Rectal smooth muscle tissue (tissue), 1 donor: Measurements from ENCODE around the gene ITSN1.
A peak's percentile ranks its signal among the peaks of the same experiment; 100 is the strongest.

Experiments
- H3K27ac ChIP-seq: one replicate; pipeline ENCODE4 v1.7.0; 2013; ENCODE audit warnings: low read depth, low read length, inconsistent platforms
- H3K27me3 ChIP-seq: one replicate; pipeline ENCODE4 v1.7.0; 2013; ENCODE audit warnings: low read length; ENCODE audit not compliant: control insufficient read depth, insufficient read depth
- H3K36me3 ChIP-seq: one replicate; pipeline ENCODE4 v1.7.0; 2013; ENCODE audit warnings: low read length; ENCODE audit not compliant: control insufficient read depth, insufficient read depth
- H3K4me1 ChIP-seq: one replicate; pipeline ENCODE4 v1.7.0; 2013; ENCODE audit warnings: low read length; ENCODE audit not compliant: control insufficient read depth, insufficient read depth
- H3K4me3 ChIP-seq: one replicate; pipeline ENCODE4 v1.7.0; 2013; ENCODE audit warnings: low read length
- H3K9ac ChIP-seq: one replicate; pipeline ENCODE4 v1.7.0; 2013; ENCODE audit warnings: low read length

Gene ITSN1

GRCh38 chr21:33799378-33800090 is 157.2 kb downstream of the ITSN1 start:
- Histone ChIP-seq H3K9ac (no peak overlapping the region), H3K27me3 (no peaks in the 10 kb centered on the region), H3K4me1 (peaks cover 8% of the 10 kb centered on the region), H3K36me3 (peaks cover 3% of the 10 kb centered on the region), H3K27ac (no peak overlapping the region), H3K4me3 (no peak overlapping the region)

- no peak overlapping the region for H3K4me3 ChIP-seq
- no peak overlapping the region for H3K27ac ChIP-seq
- peaks cover 3% of the 10 kb centered on the region for H3K36me3 ChIP-seq
- H3K9ac ChIP-seq = no peak overlapping the region
- peaks cover 8% of the 10 kb centered on the region for H3K4me1 ChIP-seq
- H3K27me3 ChIP-seq = no peaks in the 10 kb centered on the region
Measured at GRCh38 chr21:33800753-33801423, 158.6 kb downstream of the ITSN1 start.

GRCh38 chr21:33801424-33802405 is 159.4 kb downstream of the ITSN1 start:
- Histone ChIP-seq H3K4me1 (peaks cover 8% of the 10 kb centered on the region), H3K9ac (no peak overlapping the region), H3K27me3 (no peaks in the 10 kb centered on the region), H3K4me3 (no peak overlapping the region), H3K36me3 (peaks cover 3% of the 10 kb centered on the region), H3K27ac (peak overlapping the region; percentile 59)

GRCh38 chr21:33802481-33802880 is 160.2 kb downstream of the ITSN1 start:
- peaks cover 8% of the 10 kb centered on the region for H3K4me1 ChIP-seq
- H3K27ac ChIP-seq = peak overlapping the region; percentile 59
- no peaks in the 10 kb centered on the region for H3K27me3 ChIP-seq
- H3K9ac ChIP-seq = no peak overlapping the region
- no peak overlapping the region for H3K4me3 ChIP-seq
- no peaks in the 10 kb centered on the region for H3K36me3 ChIP-seq

DNA sequence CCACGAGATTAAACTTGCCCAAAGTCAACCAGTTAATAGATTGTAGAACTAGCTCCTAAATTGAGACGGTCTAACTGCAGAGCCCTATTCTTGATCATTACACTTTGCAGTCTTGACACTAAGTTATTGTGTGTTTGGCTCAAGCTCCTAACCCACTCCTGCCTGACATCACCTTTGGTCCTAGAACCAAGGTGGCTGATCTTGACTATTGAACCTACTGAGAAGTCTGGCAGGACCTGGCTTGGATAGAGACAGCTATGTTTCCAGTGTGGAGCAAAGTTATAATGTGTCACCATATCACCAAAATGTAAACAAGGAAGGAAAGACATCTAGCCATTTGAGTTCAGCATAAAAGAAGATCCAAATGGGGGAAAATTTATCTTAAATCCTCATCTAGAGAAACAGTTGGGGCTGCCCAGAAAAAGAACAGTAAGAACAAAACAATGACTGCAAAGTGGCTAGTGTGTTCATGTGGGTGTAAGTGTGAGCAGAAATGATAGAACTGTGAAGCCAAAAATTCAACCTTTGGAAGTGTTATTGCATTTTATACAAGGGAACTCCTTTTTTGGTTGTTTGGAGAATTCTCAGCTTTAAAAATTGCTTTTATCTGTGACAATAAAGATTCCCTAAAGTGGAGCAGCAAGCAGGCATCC is 166.5 kb downstream of the ITSN1 start:
- H3K9ac ChIP-seq = no peak overlapping the region
- peaks cover 14% of the 10 kb centered on the region for H3K4me1 ChIP-seq
- no peaks in the 10 kb centered on the region for H3K27me3 ChIP-seq
- H3K36me3 ChIP-seq = no peaks in the 10 kb centered on the region
- H3K27ac ChIP-seq = no peak overlapping the region
- no peak overlapping the region for H3K4me3 ChIP-seq

- H3K4me1 ChIP-seq = peaks cover 14% of the 10 kb centered on the region
- peak overlapping the region; percentile 8 for H3K4me3 ChIP-seq
- no peak overlapping the region for H3K9ac ChIP-seq
- no peak overlapping the region for H3K27ac ChIP-seq
- H3K36me3 ChIP-seq = peaks cover 14% of the 10 kb centered on the region
- H3K27me3 ChIP-seq = no peaks in the 10 kb centered on the region
Measured at GRCh38 chr21:33810766-33811165, 168.5 kb downstream of the ITSN1 start.

DNA sequence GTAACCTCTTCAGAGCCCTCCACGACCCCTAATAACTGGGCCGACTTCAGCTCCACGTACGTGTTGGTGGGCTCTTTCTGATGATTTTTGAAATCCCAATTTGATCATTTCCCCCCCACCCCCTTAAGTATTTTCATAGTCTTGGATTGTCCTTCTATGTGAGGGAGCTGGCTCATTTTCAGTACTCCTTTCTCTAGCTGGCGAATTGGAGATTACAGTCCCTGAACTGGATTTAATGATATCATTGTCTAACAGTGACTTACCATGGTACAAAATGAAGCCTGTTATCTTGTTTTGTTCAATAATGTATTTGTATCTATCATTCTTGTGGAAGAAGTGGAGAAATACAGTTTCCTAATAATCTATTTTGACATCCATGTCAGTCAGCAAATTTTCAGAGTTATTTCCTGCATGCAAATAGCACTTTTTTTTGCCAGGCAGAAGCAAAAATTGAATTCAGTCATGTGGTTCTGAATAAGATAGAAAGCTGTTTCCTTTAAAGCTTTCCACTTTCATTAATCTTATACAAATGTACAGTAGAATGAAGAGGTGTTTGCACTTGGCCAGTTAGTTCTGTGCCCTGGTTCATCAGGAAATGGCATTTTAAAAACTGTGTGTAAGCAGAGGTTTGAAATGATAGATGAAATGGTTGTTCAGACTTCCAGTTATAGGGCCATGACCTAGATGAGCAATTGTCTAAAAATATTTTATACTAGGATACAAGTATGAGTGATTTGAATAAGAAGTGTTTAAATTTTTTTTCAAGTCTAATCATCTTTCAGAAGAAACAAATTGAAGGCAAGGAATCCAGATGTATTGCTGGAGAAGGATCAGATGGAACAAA is 169.1 kb downstream of the ITSN1 start:
- no peak overlapping the region for H3K9ac ChIP-seq
- H3K27me3 ChIP-seq = no peaks in the 10 kb centered on the region
- peak overlapping the region; percentile 8 for H3K4me3 ChIP-seq
- H3K36me3 ChIP-seq = peaks cover 14% of the 10 kb centered on the region
- H3K4me1 ChIP-seq = peaks cover 14% of the 10 kb centered on the region
- H3K27ac ChIP-seq = no peak overlapping the region

DNA sequence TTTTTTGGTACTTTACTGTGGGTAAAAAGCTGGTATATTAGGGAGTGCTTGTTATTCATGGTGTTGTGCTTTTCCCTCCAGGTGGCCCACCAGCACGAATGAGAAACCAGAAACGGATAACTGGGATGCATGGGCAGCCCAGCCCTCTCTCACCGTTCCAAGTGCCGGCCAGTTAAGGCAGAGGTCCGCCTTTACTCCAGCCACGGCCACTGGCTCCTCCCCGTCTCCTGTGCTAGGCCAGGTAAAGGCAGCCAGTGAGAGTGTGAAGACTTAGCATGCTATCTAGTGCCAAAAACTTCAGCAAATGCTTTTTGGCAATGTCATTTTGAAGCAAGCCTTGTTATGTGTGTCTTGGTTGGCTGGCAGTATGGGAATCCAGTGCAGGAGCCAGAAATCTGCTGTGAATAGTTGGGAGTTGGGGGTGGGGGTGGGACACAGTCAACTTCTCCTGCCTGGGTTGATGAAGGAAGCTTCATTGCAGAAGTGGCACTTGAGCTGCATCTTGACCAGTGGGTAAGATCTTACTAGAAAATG is 171.6 kb downstream of the ITSN1 start:
- H3K9ac ChIP-seq = no peak overlapping the region
- no peaks in the 10 kb centered on the region for H3K27me3 ChIP-seq
- peaks cover 14% of the 10 kb centered on the region for H3K36me3 ChIP-seq
- no peak overlapping the region for H3K4me3 ChIP-seq
- no peak overlapping the region for H3K27ac ChIP-seq
- peaks cover 14% of the 10 kb centered on the region for H3K4me1 ChIP-seq

DNA sequence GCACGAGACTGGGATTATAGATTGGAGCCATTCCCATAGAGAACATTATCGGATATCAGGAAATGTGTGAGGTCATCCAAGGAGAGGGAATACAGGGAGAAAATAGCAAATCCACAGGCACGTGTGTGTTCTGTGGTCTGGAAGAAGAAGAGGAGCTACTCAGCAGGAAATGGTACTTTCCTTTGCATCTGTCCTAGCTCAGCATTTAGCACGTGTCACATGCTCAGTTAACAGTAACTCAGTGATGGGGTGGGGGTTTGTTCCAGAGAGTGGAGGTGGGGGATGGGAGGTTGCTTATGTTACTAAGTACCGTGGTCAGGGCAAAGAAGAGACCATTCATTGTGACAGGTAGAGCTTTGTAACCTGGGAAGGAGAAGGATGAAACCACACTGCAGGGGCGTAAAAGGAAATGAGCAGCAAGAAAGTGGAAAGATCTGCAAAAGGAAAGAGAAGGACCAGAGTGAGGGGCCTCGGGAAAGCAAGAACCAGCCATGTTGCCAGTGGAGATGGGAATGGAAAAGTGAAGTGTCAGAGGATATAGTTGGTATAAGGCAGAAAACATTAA is 172.9 kb downstream of the ITSN1 start:
- Histone ChIP-seq H3K36me3 (peaks cover 14% of the 10 kb centered on the region), H3K9ac (no peak overlapping the region), H3K27ac (no peak overlapping the region), H3K4me1 (peaks cover 13% of the 10 kb centered on the region), H3K4me3 (no peak overlapping the region), H3K27me3 (no peaks in the 10 kb centered on the region)

GRCh38 chr21:33816174-33816573 is 173.9 kb downstream of the ITSN1 start:
- no peak overlapping the region for H3K4me3 ChIP-seq
- peaks cover 14% of the 10 kb centered on the region for H3K36me3 ChIP-seq
- H3K9ac ChIP-seq = no peak overlapping the region
- no peak overlapping the region for H3K27ac ChIP-seq
- H3K27me3 ChIP-seq = no peaks in the 10 kb centered on the region
- H3K4me1 ChIP-seq = peaks cover 4% of the 10 kb centered on the region

DNA sequence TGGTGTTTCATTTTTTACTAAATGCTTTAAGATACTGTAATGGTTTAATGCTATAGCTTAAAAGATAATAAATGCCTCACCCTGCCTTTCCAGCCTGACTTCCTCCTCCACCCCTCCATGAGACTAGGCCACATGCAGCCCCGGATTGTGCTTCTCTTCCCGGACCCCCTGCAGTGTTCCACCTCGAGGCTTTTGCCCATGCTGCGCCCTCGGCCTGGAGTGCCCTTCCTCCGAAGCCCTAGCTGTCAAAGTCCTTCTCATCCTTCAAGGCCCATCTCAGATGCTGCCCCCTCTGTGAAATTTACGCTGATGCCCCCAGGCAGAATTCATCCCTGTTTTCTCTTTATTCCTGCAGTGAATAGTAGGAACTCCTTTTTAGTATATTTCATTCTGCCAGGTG is 174.8 kb downstream of the ITSN1 start:
- no peak overlapping the region for H3K4me3 ChIP-seq
- peaks cover 14% of the 10 kb centered on the region for H3K36me3 ChIP-seq
- H3K4me1 ChIP-seq = no peaks in the 10 kb centered on the region

More for the DNA sequence above, 174.8 kb downstream of the ITSN1 start:
- no peaks in the 10 kb centered on the region for H3K27me3 ChIP-seq
- no peak overlapping the region for H3K9ac ChIP-seq
- H3K27ac ChIP-seq = no peak overlapping the region
